ENCODE results near the gene CYREN. TPM values are rescaled to one million over a fixed set of nuclear protein-coding genes. Genes with fewer than 3 reads are reported as not detected.

CYREN gene
- total and polyA plus RNA-seq, 2 of the 13 experiments (the other 11 are each of a cell fraction or from before 2014, with no cell fraction given) = 20.7 to 60.7 TPM

DNA sequence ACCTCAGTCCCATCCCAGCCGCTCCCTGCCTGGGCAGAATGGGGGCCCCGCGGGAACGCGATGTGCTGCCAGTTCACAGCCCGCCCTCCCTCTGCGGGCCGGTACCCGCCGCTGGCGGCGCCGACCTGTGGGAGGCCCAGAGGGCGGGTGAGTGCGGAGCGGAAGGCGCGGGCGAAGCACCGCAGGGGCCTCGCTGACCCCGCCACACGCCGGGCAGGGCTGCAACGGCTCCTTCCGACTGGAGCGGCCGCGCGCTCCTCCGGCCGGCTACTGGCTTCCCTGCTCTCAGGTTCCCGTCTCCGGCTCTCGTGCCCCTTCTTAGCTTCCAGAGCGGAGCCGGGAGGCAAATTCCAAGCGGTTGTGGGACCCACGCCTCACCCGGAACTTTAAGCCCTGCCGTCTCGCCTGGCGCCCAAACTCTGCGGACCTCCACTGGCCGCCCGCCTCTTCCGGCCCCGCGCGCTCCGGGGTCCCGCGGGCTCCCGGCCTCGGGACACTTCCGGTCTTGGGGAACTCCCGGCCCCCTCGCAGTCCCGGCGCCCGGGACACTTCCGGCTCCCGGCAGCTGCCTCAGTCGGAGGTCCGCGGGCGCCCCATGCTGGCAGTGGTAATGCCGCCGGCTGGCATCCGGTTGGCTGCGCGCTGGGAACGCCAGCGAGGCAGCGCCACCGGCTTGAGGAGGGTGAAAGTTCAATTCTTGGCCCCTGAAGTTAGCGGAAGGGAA lies at the start of gene CYREN (continued):
- TF ChIP-seq, protein P1, sequence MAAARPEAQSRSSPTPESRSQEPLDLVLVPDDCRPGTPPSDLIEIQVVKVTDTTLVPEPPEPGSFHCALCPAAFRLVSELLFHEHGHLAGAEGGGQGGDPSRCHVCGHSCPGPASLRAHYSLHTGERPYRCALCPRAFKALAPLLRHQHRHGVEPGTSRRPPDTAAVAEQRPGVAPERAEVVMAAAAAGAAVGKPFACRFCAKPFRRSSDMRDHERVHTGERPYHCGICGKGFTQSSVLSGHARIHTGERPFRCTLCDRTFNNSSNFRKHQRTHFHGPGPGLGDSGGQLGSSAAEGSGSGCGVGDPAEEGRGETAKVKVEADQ (CRISPR knock-in tag; IDR thresholded peaks at IDR 0.05; ENCODE audit: borderline replicate concordance) = peak; percentile 21; the same call in 1 of the 2 replicates
- TF ChIP-seq FOXM1 (CRISPR knock-in tag; IDR thresholded peaks at IDR 0.05) (no peak), ZNF572 (CRISPR knock-in tag; IDR thresholded peaks at IDR 0.05) (no peak), ZNF282 (IDR thresholded peaks at IDR 0.05; ENCODE audit: partially characterized antibody) (no peak), KLF13 (CRISPR knock-in tag; IDR thresholded peaks at IDR 0.05) (no peak; the same call in none of the 2 replicates), TSC22D2 (CRISPR knock-in tag; IDR thresholded peaks at IDR 0.05; ENCODE audit: borderline replicate concordance) (no peak; the same call in 1 of the 2 replicates), ZNF329 (CRISPR knock-in tag; IDR thresholded peaks at IDR 0.05; ENCODE audit: low read depth) (no peak), HOXA5 (CRISPR knock-in tag; IDR thresholded peaks at IDR 0.05) (peak; percentile 97), CHCHD3 (CRISPR knock-in tag; IDR thresholded peaks at IDR 0.05) (no peak), ZSCAN20 (CRISPR knock-in tag; IDR thresholded peaks at IDR 0.05; ENCODE audit: borderline replicate concordance) (peak; percentile 73; the same call in 1 of the 2 replicates), CCDC6 (CRISPR knock-in tag; IDR thresholded peaks at IDR 0.05) (peak; percentile 31; the same call in 1 of the 2 replicates), ZNF761 (CRISPR knock-in tag; conservative IDR thresholded peaks at IDR 0.05) (peak; percentile 62; the same call in 1 of the 2 replicates), ZNF883 (CRISPR knock-in tag; IDR thresholded peaks at IDR 0.05; ENCODE audit: not compliant biosample characterization) (peak; percentile 95), YY1 (IDR thresholded peaks at IDR 0.05; ENCODE audit: insufficient read depth, insufficient replicate concordance, low read depth, low read length) (peak; percentile 81), ARNT2 (CRISPR knock-in tag; IDR thresholded peaks at IDR 0.05; ENCODE audit: low read depth) (peak; percentile 61), ZNF3 (CRISPR knock-in tag; IDR thresholded peaks at IDR 0.05) (no peak), EP300 (IDR thresholded peaks at IDR 0.05; ENCODE audit: low read depth in 2 of 2, low read length in 2 of 2) (peak in 1 of 2 experiments; percentile 48; a peak in 3 of 4 replicates), EP300 (CRISPR knock-in tag; IDR thresholded peaks at IDR 0.05; ENCODE audit: borderline replicate concordance) (peak; percentile 41; the same call in 1 of the 2 replicates), CC2D1A (CRISPR knock-in tag; IDR thresholded peaks at IDR 0.05) (no peak), THAP11 (CRISPR knock-in tag; IDR thresholded peaks at IDR 0.05) (peak; percentile 91), ZBTB7B (CRISPR knock-in tag; IDR thresholded peaks at IDR 0.05) (0 out of 2 replicates have a peak, but pooled peaks have one; percentile 72)
- TF ChIP-seq, protein P2, sequence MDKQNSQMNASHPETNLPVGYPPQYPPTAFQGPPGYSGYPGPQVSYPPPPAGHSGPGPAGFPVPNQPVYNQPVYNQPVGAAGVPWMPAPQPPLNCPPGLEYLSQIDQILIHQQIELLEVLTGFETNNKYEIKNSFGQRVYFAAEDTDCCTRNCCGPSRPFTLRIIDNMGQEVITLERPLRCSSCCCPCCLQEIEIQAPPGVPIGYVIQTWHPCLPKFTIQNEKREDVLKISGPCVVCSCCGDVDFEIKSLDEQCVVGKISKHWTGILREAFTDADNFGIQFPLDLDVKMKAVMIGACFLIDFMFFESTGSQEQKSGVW (CRISPR knock-in tag; IDR thresholded peaks at IDR 0.05; ENCODE audit: borderline replicate concordance) = no peak; the same call in 1 of the 2 replicates
- TF ChIP-seq, protein P3, sequence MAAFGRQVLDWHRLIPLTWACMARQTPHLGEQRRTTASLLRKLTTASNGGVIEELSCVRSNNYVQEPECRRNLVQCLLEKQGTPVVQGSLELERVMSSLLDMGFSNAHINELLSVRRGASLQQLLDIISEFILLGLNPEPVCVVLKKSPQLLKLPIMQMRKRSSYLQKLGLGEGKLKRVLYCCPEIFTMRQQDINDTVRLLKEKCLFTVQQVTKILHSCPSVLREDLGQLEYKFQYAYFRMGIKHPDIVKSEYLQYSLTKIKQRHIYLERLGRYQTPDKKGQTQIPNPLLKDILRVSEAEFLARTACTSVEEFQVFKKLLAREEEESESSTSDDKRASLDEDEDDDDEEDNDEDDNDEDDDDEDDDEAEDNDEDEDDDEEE (CRISPR knock-in tag; IDR thresholded peaks at IDR 0.05) = peak; percentile 93
- TF ChIP-seq, protein P4, sequence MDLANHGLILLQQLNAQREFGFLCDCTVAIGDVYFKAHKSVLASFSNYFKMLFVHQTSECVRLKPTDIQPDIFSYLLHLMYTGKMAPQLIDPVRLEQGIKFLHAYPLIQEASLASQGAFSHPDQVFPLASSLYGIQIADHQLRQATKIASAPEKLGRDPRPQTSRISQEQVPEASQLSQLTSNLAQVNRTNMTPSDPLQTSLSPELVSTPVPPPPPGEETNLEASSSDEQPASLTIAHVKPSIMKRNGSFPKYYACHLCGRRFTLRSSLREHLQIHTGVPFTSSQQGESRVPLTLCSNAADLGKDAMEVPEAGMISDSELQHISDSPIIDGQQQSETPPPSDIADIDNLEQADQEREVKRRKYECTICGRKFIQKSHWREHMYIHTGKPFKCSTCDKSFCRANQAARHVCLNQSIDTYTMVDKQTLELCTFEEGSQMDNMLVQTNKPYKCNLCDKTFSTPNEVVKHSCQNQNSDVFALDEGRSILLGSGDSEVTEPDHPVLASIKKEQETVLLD (CRISPR knock-in tag; IDR thresholded peaks at IDR 0.05; ENCODE audit: low read depth) = peak; percentile 98
- TF ChIP-seq, protein P5, sequence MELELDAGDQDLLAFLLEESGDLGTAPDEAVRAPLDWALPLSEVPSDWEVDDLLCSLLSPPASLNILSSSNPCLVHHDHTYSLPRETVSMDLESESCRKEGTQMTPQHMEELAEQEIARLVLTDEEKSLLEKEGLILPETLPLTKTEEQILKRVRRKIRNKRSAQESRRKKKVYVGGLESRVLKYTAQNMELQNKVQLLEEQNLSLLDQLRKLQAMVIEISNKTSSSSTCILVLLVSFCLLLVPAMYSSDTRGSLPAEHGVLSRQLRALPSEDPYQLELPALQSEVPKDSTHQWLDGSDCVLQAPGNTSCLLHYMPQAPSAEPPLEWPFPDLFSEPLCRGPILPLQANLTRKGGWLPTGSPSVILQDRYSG (CRISPR knock-in tag; IDR thresholded peaks at IDR 0.05) = 0 out of 2 replicates have a peak, but pooled peaks have one; percentile 71
